IMR-90 (cell line): Measurements from ENCODE around the gene PLCG1. TPM values are rescaled to one million over a fixed set of nuclear protein-coding genes. Genes with fewer than 3 reads are reported as not detected.
A peak's percentile ranks its signal among the peaks of the same experiment; 100 is the strongest.

ENCODE experiments used
- ATAC-seq: fragments of 200-7000 bp; cut with Tn5 transposase; 2 replicates; pipeline ENCODE4 v1.9.1; 2020; ENCODE audit warnings: low read depth, mild to moderate bottlenecking, moderate library complexity
- BruUV-seq: library from RNA; stranded (reverse); fragments of 400-500 nt; replicated peaks from 2 replicates; lab custom pipeline; 2021; lab: Mats Ljungman, UMichigan
- CTCF ChIA-PET: fragments of 300-600 bp; formaldehyde crosslinking; extraction: SDS; loops from one replicate; lab custom pipeline; 2021; ENCODE audit warnings: antibody characterized with exemption; lab: Yijun Ruan, JAX
- POLR2A ChIA-PET: fragments of 300-600 bp; sonication (Branson Sonifier 250); formaldehyde crosslinking; loops from one replicate; lab custom pipeline; 2022; ENCODE audit warnings: antibody characterized with exemption; ENCODE audit not compliant: unreplicated experiment; lab: Charles Lee
- DNase-seq: peaks from one replicate; pipeline ENCODE4 v3.0.0; 2013
- H2AFZ ChIP-seq: replicated peaks from 2 replicates; pipeline ENCODE3; 2013; ENCODE audit warnings: low read length, mild to moderate bottlenecking; ENCODE audit not compliant: poor library complexity
- H2AK5ac ChIP-seq: 2 replicates; pipeline ENCODE4 v1.6.1; 2013; ENCODE audit warnings: low read depth, low read length, inconsistent platforms
- H2AK9ac ChIP-seq: replicated peaks from 2 replicates; pipeline ENCODE3; 2013; ENCODE audit warnings: mild to moderate bottlenecking, low read depth, low read length, moderate library complexity; ENCODE audit not compliant: poor library complexity
- H2BK120ac ChIP-seq: 2 replicates; pipeline ENCODE4 v1.6.1; 2013; ENCODE audit warnings: low read depth, low read length, inconsistent platforms
- H2BK15ac ChIP-seq: 3 replicates; pipeline ENCODE4 v1.6.1; 2013; ENCODE audit warnings: low read depth, low read length, inconsistent platforms
- H2BK20ac ChIP-seq: 2 replicates; pipeline ENCODE4 v1.6.1; 2013; ENCODE audit warnings: low read depth, mild to moderate bottlenecking, inconsistent platforms, low read length, moderate library complexity
- H2BK5ac ChIP-seq: 2 replicates; pipeline ENCODE4 v1.6.1; 2013; ENCODE audit warnings: mild to moderate bottlenecking, low read depth, low read length, inconsistent platforms; ENCODE audit not compliant: poor library complexity, severe bottlenecking
- H3K14ac ChIP-seq: replicated peaks from 2 replicates; pipeline ENCODE4 v1.6.1; 2013; ENCODE audit warnings: low read depth, low read length, inconsistent platforms
- H3K18ac ChIP-seq: 2 replicates; pipeline ENCODE4 v1.6.1; 2013; ENCODE audit warnings: low read depth, low read length, control low read depth
- H3K23ac ChIP-seq: 2 replicates; pipeline ENCODE4 v1.6.1; 2013; ENCODE audit warnings: low read depth, low read length, inconsistent platforms
- H3K27ac ChIP-seq: 2 replicates; pipeline ENCODE4 v1.5.1; 2013; ENCODE audit warnings: mild to moderate bottlenecking, control low read depth, low read length; ENCODE audit not compliant: insufficient read depth
- H3K27me3 ChIP-seq: 2 replicates; pipeline ENCODE4 v1.6.1; 2013; ENCODE audit warnings: low read length; ENCODE audit not compliant: control insufficient read depth, insufficient read depth
- H3K36me3 ChIP-seq: 2 replicates; pipeline ENCODE4 v1.6.1; 2013; ENCODE audit warnings: low read length, mixed read lengths; ENCODE audit not compliant: control insufficient read depth, insufficient read depth
- H3K4ac ChIP-seq: 2 replicates; pipeline ENCODE4 v1.6.1; 2013; ENCODE audit warnings: low read depth, low read length, inconsistent platforms
- H3K4me1 ChIP-seq: 2 replicates; pipeline ENCODE4 v1.6.1; 2013; ENCODE audit warnings: low read length, mixed read lengths; ENCODE audit not compliant: control insufficient read depth, insufficient read depth
- H3K4me2 ChIP-seq: 2 replicates; pipeline ENCODE4 v1.6.1; 2013; ENCODE audit warnings: low read depth, mild to moderate bottlenecking, control low read depth, low read length, moderate library complexity
- H3K4me3 ChIP-seq: 2 replicates; pipeline ENCODE4 v1.5.1; 2013; ENCODE audit warnings: low read depth, mild to moderate bottlenecking, control low read depth, low read length, moderate library complexity; ENCODE audit not compliant: insufficient read depth
- H3K56ac ChIP-seq: 2 replicates; pipeline ENCODE4 v1.6.1; 2013; ENCODE audit warnings: low read length, inconsistent platforms; ENCODE audit not compliant: insufficient read depth; ENCODE audit errors: extremely low read depth
- H3K79me1 ChIP-seq, 2 experiments: 2 replicates each; pipeline ENCODE4 v1.6.1; 2013; ENCODE audit warnings: low read length in 2 of 2, inconsistent platforms in 1 of 2, low read depth in 1 of 2
- H3K9ac ChIP-seq: 2 replicates; pipeline ENCODE4 v1.6.1; 2013; ENCODE audit warnings: low read depth, low read length, control low read depth
- H3K9me1 ChIP-seq: 2 replicates; pipeline ENCODE4 v1.6.1; 2013; ENCODE audit warnings: low read length, inconsistent platforms; ENCODE audit not compliant: insufficient read depth
- H3K9me3 ChIP-seq: 2 replicates; pipeline ENCODE4 v1.6.1; 2013; ENCODE audit warnings: low read length; ENCODE audit not compliant: control insufficient read depth, insufficient read depth
- H4K20me1 ChIP-seq: 2 replicates; pipeline ENCODE4 v1.6.1; 2013; ENCODE audit warnings: low read length, inconsistent platforms; ENCODE audit not compliant: insufficient read depth
- H4K5ac ChIP-seq: 2 replicates; pipeline ENCODE4 v1.6.1; 2013; ENCODE audit warnings: mild to moderate bottlenecking, low read depth, low read length, control low read depth
- H4K8ac ChIP-seq, 2 experiments: 2 replicates each; pipeline ENCODE4 v1.6.1; 2013; ENCODE audit warnings: low read depth in 2 of 2, low read length in 2 of 2, control low read depth in 1 of 2, inconsistent platforms in 1 of 2
- H4K91ac ChIP-seq: 2 replicates; pipeline ENCODE4 v1.6.1; 2013; ENCODE audit warnings: low read depth, low read length, inconsistent platforms; ENCODE audit not compliant: insufficient read depth
- BHLHE40 ChIP-seq: fragments of 150-350 bp; IDR thresholded peaks from 2 replicates; pipeline ENCODE4 v1.6.1; 2016; ENCODE audit warnings: mild to moderate bottlenecking, low read depth, low read length
- CEBPB ChIP-seq: IDR thresholded peaks from 2 replicates; pipeline ENCODE4 v1.6.1; 2012; ENCODE audit warnings: low read depth, low read length, improper control_type of control experiment
- CHD1 ChIP-seq: IDR thresholded peaks from 2 replicates; pipeline ENCODE4 v1.6.1; 2012; ENCODE audit warnings: low read depth, low read length, improper control_type of control experiment
- ELK1 ChIP-seq: fragments of 150-350 bp; IDR thresholded peaks from 2 replicates; pipeline ENCODE4 v1.6.1; 2016; ENCODE audit warnings: low read depth, mild to moderate bottlenecking, low read length, moderate library complexity, borderline replicate concordance
- FOS ChIP-seq: fragments of 150-350 bp; IDR thresholded peaks from 2 replicates; pipeline ENCODE4 v1.6.1; 2016; ENCODE audit warnings: low read depth, low read length
- MAFK ChIP-seq: IDR thresholded peaks from 2 replicates; pipeline ENCODE4 v1.6.1; 2012; ENCODE audit warnings: low read depth, low read length, improper control_type of control experiment
- MAZ ChIP-seq: IDR thresholded peaks from 2 replicates; pipeline ENCODE4 v1.6.1; 2012; ENCODE audit warnings: low read depth, mild to moderate bottlenecking, low read length, improper control_type of control experiment, moderate library complexity, borderline replicate concordance
- MXI1 ChIP-seq: IDR thresholded peaks from 2 replicates; pipeline ENCODE4 v1.6.1; 2012; ENCODE audit warnings: low read depth, mild to moderate bottlenecking, low read length, moderate library complexity, borderline replicate concordance
- NFE2L2 ChIP-seq: fragments of 150-350 bp; IDR thresholded peaks from 2 replicates; pipeline ENCODE4 v1.6.1; 2016; ENCODE audit warnings: low read depth, mild to moderate bottlenecking, low read length
- POLR2A ChIP-seq: IDR thresholded peaks from 2 replicates; pipeline ENCODE4 v1.6.1; 2012; ENCODE audit warnings: mild to moderate bottlenecking, low read depth, low read length
- RAD21 ChIP-seq: IDR thresholded peaks from 2 replicates; pipeline ENCODE4 v1.6.1; 2012; ENCODE audit warnings: low read length, improper control_type of control experiment
- RCOR1 ChIP-seq: IDR thresholded peaks from 2 replicates; pipeline ENCODE4 v1.6.1; 2012; ENCODE audit warnings: mild to moderate bottlenecking, low read length, improper control_type of control experiment; ENCODE audit not compliant: insufficient replicate concordance
- RFX5 ChIP-seq: IDR thresholded peaks from 2 replicates; pipeline ENCODE4 v1.8.0; 2012; ENCODE audit warnings: low read depth, mild to moderate bottlenecking, low read length, moderate library complexity
- SMC3 ChIP-seq: fragments of 150-350 bp; IDR thresholded peaks from 2 replicates; pipeline ENCODE4 v1.6.1; 2016; ENCODE audit warnings: low read depth, mild to moderate bottlenecking, antibody characterized with exemption, low read length, moderate library complexity
- WGBS, 2 experiments: methylation state at CpG; one replicate each; pipeline versions ENCODE4 v1.1.5 to v1.1.7; 2013; ENCODE audit warnings: missing lambda C conversion rate in 2 of 2; ENCODE audit not compliant: insufficient read length in 1 of 2; ENCODE audit errors: extremely low coverage in 2 of 2; 5-methylcytosine and 5-hydroxymethylcytosine counted together
- dilution Hi-C: fragments of 300-500 bp; cut with HindIII; formaldehyde crosslinking; loops from one replicate; pipeline ENCODE4 v1.14.3; 2018; ENCODE audit warnings: low sequenced_read_pairs; ENCODE audit not compliant: unreplicated experiment
- in situ Hi-C: fragments of 300-500 bp; cut with MboI; formaldehyde crosslinking; loops from 3 replicates; pipeline ENCODE4 v1.14.3; 2019; ENCODE audit warnings: low sequenced_read_pairs, inconsistent platforms, mixed read lengths
- intact Hi-C: fragments of 100-400 bp; cut with micrococcal nuclease; formaldehyde crosslinking; loops from 2 replicates; pipeline ENCODE4 v1.10.0; 2022
- polyA plus RNA-seq, 3 experiments: library from polyadenylated mRNA; depleted of rRNA; stranded (reverse); fragments of >200 nt; gene quantifications; 2 replicates each; pipeline ENCODE4 v1.2.3, GENCODE V29; 2012; ENCODE audit warnings: low replicate concordance in 1 of 3
- total RNA-seq: library from RNA; depleted of rRNA; stranded (reverse); fragments of >200 nt; gene quantifications from 2 replicates; pipeline ENCODE4 v1.2.3, GENCODE V29; 2012
- TF ChIP-seq, protein P1 (sequence below): fragments of 150-350 bp; IDR thresholded peaks from 2 replicates; pipeline ENCODE4 v1.6.1; 2017; ENCODE audit warnings: mild to moderate bottlenecking, antibody characterized with exemption, low read length, low read depth
- TF ChIP-seq, protein P2 (sequence below): conservative IDR thresholded peaks from 2 replicates; pipeline ENCODE4 v1.5.1; 2012; ENCODE audit warnings: mild to moderate bottlenecking, low read depth, low read length, improper control_type of control experiment

Gene PLCG1
- total and polyA plus RNA-seq, 2 of the 4 experiments (the other 2 are of a cell fraction) = 59.1 to 69.1 TPM

DNA sequence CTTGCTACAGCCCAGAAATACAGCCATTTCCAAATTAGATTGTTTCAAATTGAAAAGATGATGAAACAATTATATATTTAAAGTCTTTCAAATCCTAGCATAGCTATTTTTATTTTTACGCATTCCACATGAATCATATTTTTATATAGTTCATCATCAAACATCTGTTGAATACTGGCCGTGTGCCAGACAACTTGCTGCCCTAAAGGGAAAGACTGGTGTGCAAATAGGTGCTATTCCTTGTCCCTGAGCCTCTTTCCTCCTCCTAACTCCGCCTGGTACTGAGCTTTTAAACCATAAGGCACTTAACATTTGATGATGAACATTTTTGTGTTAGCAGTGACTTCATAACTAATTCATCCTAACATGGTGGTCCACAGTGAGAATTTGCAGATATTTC, 18.7 kb upstream of the PLCG1 start:
- Histone ChIP-seq H3K9me1 (no peaks in the 10 kb centered on the region), H4K8ac (no peak overlapping the region), H3K27ac (no peak overlapping the region), H4K5ac (no peak overlapping the region), H3K79me1 (peaks cover 13 to 23% of the 10 kb centered on the region in 2 experiments), H2BK15ac (no peak overlapping the region), H3K14ac (no peak overlapping the region), H2AFZ (no peak overlapping the region), H3K4me1 (no peaks in the 10 kb centered on the region), H2AK9ac (no peak overlapping the region), H2AK5ac (no peak overlapping the region), H2BK120ac (no peak overlapping the region), H3K4me3 (no peak overlapping the region), H2BK5ac (no peak overlapping the region), H2BK20ac (no peak overlapping the region), H3K9ac (no peak overlapping the region), H4K20me1 (no peaks in the 10 kb centered on the region; the same call in 1 of the 2 replicates), H3K4me2 (no peak overlapping the region), H3K27me3 (no peaks in the 10 kb centered on the region), H3K23ac (no peak overlapping the region), H3K56ac (no peak overlapping the region), H3K36me3 (peaks cover 76% of the 10 kb centered on the region), H3K4ac (no peak overlapping the region), H4K91ac (no peak overlapping the region), H3K18ac (no peak overlapping the region), H3K9me3 (no peaks in the 10 kb centered on the region)
- in situ Hi-C loops = no loop called here
- dilution Hi-C loops = no loop called here
- TF ChIP-seq RAD21 = no peak
- no peak for TF ChIP-seq SMC3
- TF ChIP-seq ELK1 = no peak
- no peak for TF ChIP-seq CHD1
- TF ChIP-seq POLR2A = no peak
- no peak for TF ChIP-seq FOS
- no peak for TF ChIP-seq CEBPB
- no peak for TF ChIP-seq NFE2L2
- no peak for TF ChIP-seq BHLHE40
- TF ChIP-seq MXI1 = no peak
- TF ChIP-seq MAZ = no peak
- TF ChIP-seq, protein P1, sequence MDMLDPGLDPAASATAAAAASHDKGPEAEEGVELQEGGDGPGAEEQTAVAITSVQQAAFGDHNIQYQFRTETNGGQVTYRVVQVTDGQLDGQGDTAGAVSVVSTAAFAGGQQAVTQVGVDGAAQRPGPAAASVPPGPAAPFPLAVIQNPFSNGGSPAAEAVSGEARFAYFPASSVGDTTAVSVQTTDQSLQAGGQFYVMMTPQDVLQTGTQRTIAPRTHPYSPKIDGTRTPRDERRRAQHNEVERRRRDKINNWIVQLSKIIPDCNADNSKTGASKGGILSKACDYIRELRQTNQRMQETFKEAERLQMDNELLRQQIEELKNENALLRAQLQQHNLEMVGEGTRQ = no peak
- TF ChIP-seq MAFK = no peak
- no peak for TF ChIP-seq RFX5
- TF ChIP-seq, protein P2, sequence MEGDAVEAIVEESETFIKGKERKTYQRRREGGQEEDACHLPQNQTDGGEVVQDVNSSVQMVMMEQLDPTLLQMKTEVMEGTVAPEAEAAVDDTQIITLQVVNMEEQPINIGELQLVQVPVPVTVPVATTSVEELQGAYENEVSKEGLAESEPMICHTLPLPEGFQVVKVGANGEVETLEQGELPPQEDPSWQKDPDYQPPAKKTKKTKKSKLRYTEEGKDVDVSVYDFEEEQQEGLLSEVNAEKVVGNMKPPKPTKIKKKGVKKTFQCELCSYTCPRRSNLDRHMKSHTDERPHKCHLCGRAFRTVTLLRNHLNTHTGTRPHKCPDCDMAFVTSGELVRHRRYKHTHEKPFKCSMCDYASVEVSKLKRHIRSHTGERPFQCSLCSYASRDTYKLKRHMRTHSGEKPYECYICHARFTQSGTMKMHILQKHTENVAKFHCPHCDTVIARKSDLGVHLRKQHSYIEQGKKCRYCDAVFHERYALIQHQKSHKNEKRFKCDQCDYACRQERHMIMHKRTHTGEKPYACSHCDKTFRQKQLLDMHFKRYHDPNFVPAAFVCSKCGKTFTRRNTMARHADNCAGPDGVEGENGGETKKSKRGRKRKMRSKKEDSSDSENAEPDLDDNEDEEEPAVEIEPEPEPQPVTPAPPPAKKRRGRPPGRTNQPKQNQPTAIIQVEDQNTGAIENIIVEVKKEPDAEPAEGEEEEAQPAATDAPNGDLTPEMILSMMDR = no peak
- no peak for TF ChIP-seq RCOR1
- intact Hi-C loops = no loop called here
- DNase-seq (peak; percentile 41), ATAC-seq (no peak)
- POLR2A ChIA-PET = no interaction called here
- WGBS, 2 experiments = no CpG with 5 or more reads among the region's 3 CpGs
- no TSS peak for BruUV-seq
- CTCF ChIA-PET = interaction anchor here (0.7 kb wide), 1 partner anchor 128 kb away, joined by 3 read pairs; no protein-coding TSS in a partner anchor
